GM12873 (cell line): ENCODE data around the gene CH25H.

ENCODE experiments used
- CTCF ChIP-seq: IDR thresholded peaks from 2 replicates; pipeline ENCODE4 v1.5.1; 2012; ENCODE audit warnings: low read depth, mild to moderate bottlenecking, moderate library complexity, low read length, control low read depth; ENCODE audit not compliant: insufficient read depth; ENCODE audit errors: missing control alignments

Gene CH25H

DNA sequence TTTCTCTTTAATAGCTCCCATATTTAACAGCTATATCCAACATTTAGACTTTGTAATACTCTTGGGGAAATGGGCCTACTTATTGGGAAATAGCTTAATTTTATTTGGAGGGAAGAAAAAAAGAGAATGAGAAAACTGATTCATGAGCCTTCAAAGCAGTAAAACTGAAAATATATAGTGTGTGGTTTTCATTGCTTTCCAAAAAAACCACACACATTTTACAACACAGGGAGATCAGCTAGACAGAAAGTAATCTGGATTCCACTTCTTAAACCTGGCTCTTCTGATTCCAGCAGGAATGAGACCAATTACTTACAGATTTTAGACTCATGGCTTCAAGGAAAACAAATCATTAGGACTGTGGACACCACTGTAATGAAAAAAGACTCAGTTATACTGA lies 48.7 kb downstream of the CH25H start:
- no peak for TF ChIP-seq CTCF

DNA sequence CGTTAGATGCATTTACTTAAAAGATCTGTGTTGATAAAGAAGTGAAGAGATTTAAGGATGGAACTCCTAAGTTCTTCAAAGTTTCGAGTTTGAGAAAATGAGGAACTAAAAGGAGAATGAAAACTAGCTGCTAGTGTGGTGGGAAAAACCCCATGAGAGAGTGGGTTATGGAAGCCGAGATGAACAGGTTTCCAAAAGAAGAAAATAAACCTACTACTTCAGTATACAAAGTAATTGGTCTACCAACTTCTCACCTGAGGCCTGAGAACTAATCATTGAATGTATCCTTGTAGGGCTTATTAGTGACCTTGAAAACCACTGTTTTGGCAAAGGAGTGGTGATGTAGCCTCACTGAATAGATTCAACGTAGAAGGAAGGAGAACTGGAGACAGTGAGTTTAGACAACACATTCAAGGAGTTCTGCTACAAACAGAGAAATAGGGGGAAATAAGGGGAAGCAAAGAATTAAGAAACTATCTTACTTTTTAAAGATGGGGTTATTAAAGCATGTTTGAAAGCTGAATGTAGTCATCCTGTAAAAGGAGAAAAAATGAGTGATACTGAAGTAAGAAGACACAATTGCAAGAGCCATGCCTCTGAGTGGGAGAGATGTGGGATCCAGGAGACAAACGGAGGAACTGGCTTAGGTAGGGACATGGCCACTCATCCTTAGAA lies 50.8 kb downstream of the CH25H start:
- no peak for TF ChIP-seq CTCF
